GM21381 (cell line): ENCODE data around the gene RBM24.

Source experiments
- ATAC-seq: cut with Tn5 transposase; IDR thresholded peaks from one replicate; pipeline ENCODE4 v1.9.1; 2021; ENCODE audit warnings: mild to moderate bottlenecking, moderate library complexity; ENCODE audit not compliant: unreplicated experiment

Gene RBM24

GRCh38 chr6:17281100-17281496 is at the start of gene RBM24:
Gene RBM24, plus strand, starts transcription at chr6:17281361. Its CDS starts 221 bp downstream, at chr6:17281582.
- no peak for ATAC-seq

- ATAC-seq = no peak
These were observed 47.6 kb upstream of the RBM24 start for GRCh38 chr6:17233531-17233930.

- no peak for ATAC-seq
These were observed 43.9 kb upstream of the RBM24 start for GRCh38 chr6:17237246-17237645.

- ATAC-seq = no peak
These were observed 41.9 kb upstream of the RBM24 start for GRCh38 chr6:17239260-17239659.

- ATAC-seq = no peak
These were observed 40.2 kb upstream of the RBM24 start for GRCh38 chr6:17240803-17241500.

GRCh38 chr6:17242087-17242486 is 39.1 kb upstream of the RBM24 start:
- ATAC-seq = no peak

GRCh38 chr6:17250237-17250636 is 30.9 kb upstream of the RBM24 start:
- ATAC-seq = no peak

GRCh38 chr6:17251953-17252352 is 29.2 kb upstream of the RBM24 start:
- no peak for ATAC-seq

GRCh38 chr6:17258749-17259148 is 22.4 kb upstream of the RBM24 start:
- no peak for ATAC-seq

- ATAC-seq = no peak
These were observed 15.6 kb upstream of the RBM24 start for GRCh38 chr6:17265570-17265969.

- ATAC-seq = no peak
These were observed 13.6 kb upstream of the RBM24 start for GRCh38 chr6:17267566-17267965.

GRCh38 chr6:17268114-17268513 is 13.0 kb upstream of the RBM24 start:
- no peak for ATAC-seq

- no peak for ATAC-seq
These were observed 11.3 kb upstream of the RBM24 start for GRCh38 chr6:17269840-17270239.

- ATAC-seq = no peak
These were observed 9.5 kb upstream of the RBM24 start for GRCh38 chr6:17271628-17272027.

GRCh38 chr6:17276766-17277165 is 4.4 kb upstream of the RBM24 start:
- ATAC-seq = no peak

- ATAC-seq = no peak
These were observed 3.9 kb upstream of the RBM24 start for GRCh38 chr6:17277256-17277655.

- ATAC-seq = no peak
These were observed 2.7 kb upstream of the RBM24 start for GRCh38 chr6:17278289-17279063.

- no peak for ATAC-seq
These were observed 1.0 kb upstream of the RBM24 start for GRCh38 chr6:17280138-17280537.

- ATAC-seq = no peak
These were observed 540 bp upstream of the RBM24 start for GRCh38 chr6:17280552-17281090.

- no peak for ATAC-seq
These were observed 628 bp downstream of the RBM24 start for GRCh38 chr6:17281497-17282481.

- ATAC-seq = no peak
These were observed 1.9 kb downstream of the RBM24 start for GRCh38 chr6:17283074-17283473.
